ENCODE data around the gene FMN1.

Gene FMN1

GRCh38 chr15:32885713-32886112 lies 308.8 kb downstream of the FMN1 start:
- no peak for DNase-seq (ENCODE audit: low read depth in 2 of 2)

GRCh38 chr15:32884146-32884545 lies 310.4 kb downstream of the FMN1 start:
- DNase-seq (ENCODE audit: low read depth in 2 of 2): no peak

- no peak for DNase-seq (ENCODE audit: low read depth in 2 of 2)
Observed at GRCh38 chr15:32882955-32883354, 311.6 kb downstream of the FMN1 start.

GRCh38 chr15:32881528-32881927 lies 313.0 kb downstream of the FMN1 start:
- DNase-seq (ENCODE audit: low read depth in 2 of 2): no peak

GRCh38 chr15:32880642-32881041 lies 313.9 kb downstream of the FMN1 start:
- no peak for DNase-seq (ENCODE audit: low read depth in 2 of 2)

- no peak for DNase-seq (ENCODE audit: low read depth in 2 of 2)
Observed at GRCh38 chr15:32879980-32880379, 314.5 kb downstream of the FMN1 start.

- no peak for DNase-seq (ENCODE audit: low read depth in 2 of 2)
Observed at GRCh38 chr15:32878869-32879805, 315.4 kb downstream of the FMN1 start.

- no peak for DNase-seq (ENCODE audit: low read depth in 2 of 2)
Observed at GRCh38 chr15:32878342-32878741, 316.2 kb downstream of the FMN1 start.

GRCh38 chr15:32877252-32878019 lies 317.1 kb downstream of the FMN1 start:
- no peak for DNase-seq (ENCODE audit: low read depth in 2 of 2)

GRCh38 chr15:32873284-32874114 lies 321.0 kb downstream of the FMN1 start:
- DNase-seq (ENCODE audit: low read depth in 2 of 2): no peak

- DNase-seq (ENCODE audit: low read depth in 2 of 2): no peak
Observed at GRCh38 chr15:32872621-32873283, 321.8 kb downstream of the FMN1 start.

- DNase-seq (ENCODE audit: low read depth in 2 of 2): no peak
Observed at GRCh38 chr15:32871883-32872282, 322.6 kb downstream of the FMN1 start.

GRCh38 chr15:32870240-32871033 lies 324.1 kb downstream of the FMN1 start:
- no peak for DNase-seq (ENCODE audit: low read depth in 2 of 2)

GRCh38 chr15:32869776-32870175 lies 324.7 kb downstream of the FMN1 start:
- DNase-seq (ENCODE audit: low read depth in 2 of 2): no peak

GRCh38 chr15:32867313-32867626 lies 327.2 kb downstream of the FMN1 start:
- no peak for DNase-seq (ENCODE audit: low read depth in 2 of 2)

- DNase-seq (ENCODE audit: low read depth in 2 of 2): no peak
Observed at GRCh38 chr15:32866454-32867312, 327.8 kb downstream of the FMN1 start.

- no peak for DNase-seq (ENCODE audit: low read depth in 2 of 2)
Observed at GRCh38 chr15:32864841-32865240, 329.7 kb downstream of the FMN1 start.

- DNase-seq (ENCODE audit: low read depth in 2 of 2): no peak
Observed at GRCh38 chr15:32864051-32864450, 330.5 kb downstream of the FMN1 start.

GRCh38 chr15:32861761-32862160 lies 332.8 kb downstream of the FMN1 start:
- DNase-seq (ENCODE audit: low read depth in 2 of 2): no peak

- DNase-seq (ENCODE audit: low read depth in 2 of 2): no peak
Observed at GRCh38 chr15:32861174-32861573, 333.3 kb downstream of the FMN1 start.
